ENCODE data around the gene BMPR1B. TPM values are rescaled to one million over a fixed set of nuclear protein-coding genes. Genes with fewer than 3 reads are reported as not detected.

Gene BMPR1B
- total RNA-seq, 2 donors from 2014 or later: 0.10 to 0.24 TPM

GRCh38 chr4:94890579-94890978 is 132.8 kb downstream of the BMPR1B start:
- H3K9ac ChIP-seq (ENCODE audit: low read depth in 2 of 2, low read length in 2 of 2): no peak overlapping the region
- no peaks in the 10 kb centered on the region for H3K4me1 ChIP-seq
- TF ChIP-seq CTCF (IDR thresholded peaks at IDR 0.05): no peak
- intact Hi-C loops (cut with DNase I): no loop called here
- H3K9me3 ChIP-seq: no peaks in the 10 kb centered on the region
- no peak overlapping the region for H3K4me3 ChIP-seq
- H3K36me3 ChIP-seq: no peaks in the 10 kb centered on the region
- DNase-seq: no peak
- no peaks in the 10 kb centered on the region for H3K27me3 ChIP-seq
- no peak overlapping the region for H3K27ac ChIP-seq

- no peaks in the 10 kb centered on the region for H3K36me3 ChIP-seq
- no peak overlapping the region for H3K27ac ChIP-seq
- H3K4me3 ChIP-seq: no peak overlapping the region
- no peak overlapping the region for H3K9ac ChIP-seq (ENCODE audit: low read depth in 2 of 2, low read length in 2 of 2)
- H3K4me1 ChIP-seq: no peaks in the 10 kb centered on the region
- H3K9me3 ChIP-seq: no peaks in the 10 kb centered on the region
- intact Hi-C loops (cut with DNase I): no loop called here
- no peak for TF ChIP-seq CTCF (IDR thresholded peaks at IDR 0.05)
- no peaks in the 10 kb centered on the region for H3K27me3 ChIP-seq
- DNase-seq: no peak
These were observed 134.3 kb downstream of the BMPR1B start for GRCh38 chr4:94892051-94892450.

GRCh38 chr4:94895081-94895480 is 137.3 kb downstream of the BMPR1B start:
- DNase-seq: no peak
- TF ChIP-seq CTCF (IDR thresholded peaks at IDR 0.05): no peak
- no peaks in the 10 kb centered on the region for H3K9me3 ChIP-seq
- intact Hi-C loops (cut with DNase I): no loop called here
- no peaks in the 10 kb centered on the region for H3K36me3 ChIP-seq
- no peak overlapping the region for H3K27ac ChIP-seq
- H3K9ac ChIP-seq (ENCODE audit: low read depth in 2 of 2, low read length in 2 of 2): no peak overlapping the region
- no peaks in the 10 kb centered on the region for H3K27me3 ChIP-seq
- no peak overlapping the region for H3K4me3 ChIP-seq
- H3K4me1 ChIP-seq: no peaks in the 10 kb centered on the region

- Histone ChIP-seq H3K36me3 (no peaks in the 10 kb centered on the region), H3K9me3 (no peaks in the 10 kb centered on the region), H3K4me1 (no peaks in the 10 kb centered on the region), H3K9ac (ENCODE audit: low read depth in 2 of 2, low read length in 2 of 2) (no peak overlapping the region), H3K27ac (no peak overlapping the region), H3K4me3 (no peak overlapping the region), H3K27me3 (no peaks in the 10 kb centered on the region)
- no peak for DNase-seq
- TF ChIP-seq CTCF (IDR thresholded peaks at IDR 0.05): no peak
- intact Hi-C loops (cut with DNase I): no loop called here
These were observed 139.3 kb downstream of the BMPR1B start for GRCh38 chr4:94897023-94897422.

GRCh38 chr4:94905511-94905910 is 147.8 kb downstream of the BMPR1B start:
- Histone ChIP-seq H3K27me3 (no peaks in the 10 kb centered on the region), H3K9me3 (no peaks in the 10 kb centered on the region), H3K27ac (no peak overlapping the region), H3K4me1 (no peaks in the 10 kb centered on the region), H3K9ac (ENCODE audit: low read depth in 2 of 2, low read length in 2 of 2) (no peak overlapping the region), H3K4me3 (no peak overlapping the region), H3K36me3 (no peaks in the 10 kb centered on the region)
- TF ChIP-seq CTCF (IDR thresholded peaks at IDR 0.05): no peak
- no peak for DNase-seq
- intact Hi-C loops (cut with DNase I): no loop called here

GRCh38 chr4:94909645-94910044 is 151.9 kb downstream of the BMPR1B start:
- no peak overlapping the region for H3K9ac ChIP-seq (ENCODE audit: low read depth in 2 of 2, low read length in 2 of 2)
- no peak for TF ChIP-seq CTCF (IDR thresholded peaks at IDR 0.05)
- no peaks in the 10 kb centered on the region for H3K36me3 ChIP-seq
- DNase-seq: no peak
- no peaks in the 10 kb centered on the region for H3K27me3 ChIP-seq
- no peaks in the 10 kb centered on the region for H3K9me3 ChIP-seq
- H3K4me1 ChIP-seq: no peaks in the 10 kb centered on the region
- H3K27ac ChIP-seq: no peak overlapping the region
- intact Hi-C loops (cut with DNase I): no loop called here
- H3K4me3 ChIP-seq: no peak overlapping the region
